Activated CD8-positive, alpha-beta memory T cell treated with anti-CD3 and anti-CD28 coated beads, Interleukin-2, amount 10 ng/mL, durations not matched to agents 7 days and 5 days (primary cell): Measurements from ENCODE around the gene CDH11. TPM values are rescaled to one million over a fixed set of nuclear protein-coding genes. Genes with fewer than 3 reads are reported as not detected.

Experiments
- ATAC-seq: fragments of 150-1000 bp; cut with Tn5 transposase; one replicate; pipeline ENCODE4 v1.10.0; 2021; ENCODE audit warnings: moderate library complexity
- CTCF ChIA-PET: fragments of 350-600 bp; sonication (Branson Sonifier 250); formaldehyde crosslinking; loops from one replicate; lab custom pipeline; 2021; ENCODE audit warnings: antibody characterized with exemption; lab: Charles Lee
- DNase-seq: peaks from one replicate; pipeline ENCODE4 v3.0.0-alpha.2; 2020
- H3K27ac Mint-ChIP-seq: one replicate; pipeline ENCODE4 v1.8.0; 2021; ENCODE audit warnings: mild to moderate bottlenecking, mixed read lengths
- H3K27me3 Mint-ChIP-seq: one replicate; pipeline ENCODE4 v1.8.0; 2021; ENCODE audit warnings: mixed read lengths
- H3K36me3 Mint-ChIP-seq: one replicate; pipeline ENCODE4 v1.8.0; 2021; ENCODE audit warnings: mild to moderate bottlenecking, mixed read lengths
- H3K4me1 Mint-ChIP-seq: one replicate; pipeline ENCODE4 v1.8.0; 2021; ENCODE audit warnings: mixed read lengths
- H3K4me3 Mint-ChIP-seq: one replicate; pipeline ENCODE4 v1.8.0; 2021; ENCODE audit warnings: mild to moderate bottlenecking, moderate library complexity, mixed read lengths
- H3K9me3 Mint-ChIP-seq: one replicate; pipeline ENCODE4 v1.8.0; 2022; ENCODE audit warnings: low read depth, mixed read lengths
- total RNA-seq, 2 experiments: library from RNA; stranded (reverse); gene quantifications; one replicate each; pipeline ENCODE4 v1.2.3, GENCODE V29; 2021

Gene CDH11
- total RNA-seq, 2 experiments from 2014 or later: not detected

DNA sequence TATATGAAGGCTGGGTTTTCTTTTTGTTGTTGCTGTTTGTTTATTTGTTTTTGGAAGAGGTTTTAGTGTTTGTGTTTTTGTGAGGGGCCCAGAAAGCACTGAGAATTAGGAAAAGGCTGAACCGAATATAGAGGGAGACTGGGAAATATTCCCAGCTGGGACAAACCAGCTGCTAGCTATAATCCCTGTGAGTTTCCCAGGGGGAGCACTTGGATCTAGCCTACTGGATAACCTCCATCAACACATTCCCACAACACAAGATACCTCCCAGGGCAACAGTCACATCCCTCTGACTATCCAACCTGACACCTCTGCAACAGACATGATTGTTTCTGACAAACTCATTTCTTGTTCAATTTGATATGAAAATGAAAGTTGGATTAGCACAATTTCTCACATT is 16.7 kb downstream of the CDH11 start:
- no peaks in the 10 kb centered on the region for H3K36me3 Mint-ChIP-seq
- DNase-seq: no peak
- H3K4me1 Mint-ChIP-seq: no peaks in the 10 kb centered on the region
- ATAC-seq: no peak
- no peaks in the 10 kb centered on the region for H3K27me3 Mint-ChIP-seq
- no peak overlapping the region for H3K27ac Mint-ChIP-seq
- H3K9me3 Mint-ChIP-seq: peaks cover 5% of the 10 kb centered on the region
- H3K4me3 Mint-ChIP-seq: no peak overlapping the region
- CTCF ChIA-PET: no interaction called here

GRCh38 chr16:65104471-65104870 is 17.4 kb downstream of the CDH11 start:
- DNase-seq (no peak), ATAC-seq (no peak)
- peaks cover 7% of the 10 kb centered on the region for H3K9me3 Mint-ChIP-seq
- no peak overlapping the region for H3K27ac Mint-ChIP-seq
- CTCF ChIA-PET: no interaction called here
- H3K36me3 Mint-ChIP-seq: no peaks in the 10 kb centered on the region
- no peak overlapping the region for H3K4me3 Mint-ChIP-seq
- H3K4me1 Mint-ChIP-seq: no peaks in the 10 kb centered on the region
- H3K27me3 Mint-ChIP-seq: no peaks in the 10 kb centered on the region

- CTCF ChIA-PET: no interaction called here
- no peaks in the 10 kb centered on the region for H3K4me1 Mint-ChIP-seq
- peaks cover 7% of the 10 kb centered on the region for H3K9me3 Mint-ChIP-seq
- DNase-seq (no peak), ATAC-seq (no peak)
- no peaks in the 10 kb centered on the region for H3K36me3 Mint-ChIP-seq
- H3K27me3 Mint-ChIP-seq: no peaks in the 10 kb centered on the region
- no peak overlapping the region for H3K27ac Mint-ChIP-seq
- H3K4me3 Mint-ChIP-seq: no peak overlapping the region
Observed at GRCh38 chr16:65102326-65102725, 19.5 kb downstream of the CDH11 start.

- Mint-ChIP-seq H3K4me3 (no peak overlapping the region), H3K4me1 (no peaks in the 10 kb centered on the region), H3K9me3 (peaks cover 7% of the 10 kb centered on the region), H3K36me3 (no peaks in the 10 kb centered on the region), H3K27me3 (no peaks in the 10 kb centered on the region), H3K27ac (no peak overlapping the region)
- no peak for DNase-seq
- no peak for ATAC-seq
- CTCF ChIA-PET: no interaction called here
Observed at GRCh38 chr16:65101009-65101408, 20.9 kb downstream of the CDH11 start.

- peaks cover 7% of the 10 kb centered on the region for H3K9me3 Mint-ChIP-seq
Observed at GRCh38 chr16:65099607-65100006, 22.3 kb downstream of the CDH11 start.

GRCh38 chr16:65098916-65099315 is 22.9 kb downstream of the CDH11 start:
- H3K4me1 Mint-ChIP-seq: no peaks in the 10 kb centered on the region
- H3K4me3 Mint-ChIP-seq: no peak overlapping the region
- H3K27me3 Mint-ChIP-seq: no peaks in the 10 kb centered on the region
- CTCF ChIA-PET: no interaction called here
- H3K27ac Mint-ChIP-seq: no peak overlapping the region
- H3K36me3 Mint-ChIP-seq: no peaks in the 10 kb centered on the region
- DNase-seq (no peak), ATAC-seq (no peak)
- peaks cover 7% of the 10 kb centered on the region for H3K9me3 Mint-ChIP-seq

More at GRCh38 chr16:65099607-65100006, 22.3 kb downstream of the CDH11 start:
- DNase-seq (no peak), ATAC-seq (no peak)
- Mint-ChIP-seq H3K27me3 (no peaks in the 10 kb centered on the region), H3K27ac (no peak overlapping the region), H3K4me1 (no peaks in the 10 kb centered on the region), H3K4me3 (no peak overlapping the region), H3K36me3 (no peaks in the 10 kb centered on the region)
- CTCF ChIA-PET: no interaction called here

- H3K36me3 Mint-ChIP-seq: no peaks in the 10 kb centered on the region
- H3K27ac Mint-ChIP-seq: no peak overlapping the region
- H3K9me3 Mint-ChIP-seq: peaks cover 7% of the 10 kb centered on the region
Observed at GRCh38 chr16:65097296-65097695, 24.6 kb downstream of the CDH11 start.

GRCh38 chr16:65095906-65096305 is 26.0 kb downstream of the CDH11 start:
- no peak overlapping the region for H3K27ac Mint-ChIP-seq
- H3K36me3 Mint-ChIP-seq: no peaks in the 10 kb centered on the region
- DNase-seq (no peak), ATAC-seq (no peak)
- H3K9me3 Mint-ChIP-seq: peaks cover 6% of the 10 kb centered on the region
- CTCF ChIA-PET: no interaction called here
- no peaks in the 10 kb centered on the region for H3K27me3 Mint-ChIP-seq
- H3K4me3 Mint-ChIP-seq: no peak overlapping the region
- no peaks in the 10 kb centered on the region for H3K4me1 Mint-ChIP-seq

More at GRCh38 chr16:65097296-65097695, 24.6 kb downstream of the CDH11 start:
- no peak overlapping the region for H3K4me3 Mint-ChIP-seq
- DNase-seq (no peak), ATAC-seq (no peak)
- H3K27me3 Mint-ChIP-seq: no peaks in the 10 kb centered on the region
- CTCF ChIA-PET: no interaction called here
- H3K4me1 Mint-ChIP-seq: no peaks in the 10 kb centered on the region

DNA sequence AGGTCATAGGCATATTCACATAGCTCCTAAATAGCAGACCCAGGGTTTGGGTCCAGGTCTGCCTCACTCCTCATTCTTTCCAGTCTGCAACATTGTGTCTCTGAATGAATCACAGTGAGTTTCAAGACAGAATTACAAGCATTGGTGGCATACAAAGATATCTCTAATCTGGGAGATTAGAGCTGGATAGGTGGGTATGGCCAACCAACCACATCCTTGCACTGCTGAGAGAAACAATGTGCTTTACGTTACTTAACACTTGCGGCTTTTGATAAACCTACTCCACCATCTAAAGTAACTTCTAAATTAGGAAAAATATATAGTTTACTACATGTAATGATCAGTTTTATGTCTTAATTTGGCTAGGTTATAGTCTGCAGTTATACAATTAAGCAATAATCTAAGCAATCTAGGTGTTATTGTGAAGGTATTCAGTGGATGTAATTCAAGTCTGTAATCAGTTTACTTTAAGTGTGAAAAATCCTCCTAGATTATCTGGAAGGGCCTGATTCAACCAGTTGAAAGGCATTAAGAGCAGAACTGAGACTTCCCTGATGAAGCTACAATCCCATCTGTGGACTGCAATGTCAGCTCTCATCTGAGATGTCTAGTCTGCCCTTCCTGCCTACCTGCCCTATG is 26.7 kb downstream of the CDH11 start:
- Mint-ChIP-seq H3K36me3 (no peaks in the 10 kb centered on the region), H3K4me3 (no peak overlapping the region), H3K27ac (no peak overlapping the region), H3K4me1 (no peaks in the 10 kb centered on the region), H3K27me3 (no peaks in the 10 kb centered on the region), H3K9me3 (peaks cover 6% of the 10 kb centered on the region)
- CTCF ChIA-PET: no interaction called here
- DNase-seq (no peak), ATAC-seq (no peak)

- CTCF ChIA-PET: no interaction called here
Observed at GRCh38 chr16:65094009-65094408, 27.9 kb downstream of the CDH11 start.

DNA sequence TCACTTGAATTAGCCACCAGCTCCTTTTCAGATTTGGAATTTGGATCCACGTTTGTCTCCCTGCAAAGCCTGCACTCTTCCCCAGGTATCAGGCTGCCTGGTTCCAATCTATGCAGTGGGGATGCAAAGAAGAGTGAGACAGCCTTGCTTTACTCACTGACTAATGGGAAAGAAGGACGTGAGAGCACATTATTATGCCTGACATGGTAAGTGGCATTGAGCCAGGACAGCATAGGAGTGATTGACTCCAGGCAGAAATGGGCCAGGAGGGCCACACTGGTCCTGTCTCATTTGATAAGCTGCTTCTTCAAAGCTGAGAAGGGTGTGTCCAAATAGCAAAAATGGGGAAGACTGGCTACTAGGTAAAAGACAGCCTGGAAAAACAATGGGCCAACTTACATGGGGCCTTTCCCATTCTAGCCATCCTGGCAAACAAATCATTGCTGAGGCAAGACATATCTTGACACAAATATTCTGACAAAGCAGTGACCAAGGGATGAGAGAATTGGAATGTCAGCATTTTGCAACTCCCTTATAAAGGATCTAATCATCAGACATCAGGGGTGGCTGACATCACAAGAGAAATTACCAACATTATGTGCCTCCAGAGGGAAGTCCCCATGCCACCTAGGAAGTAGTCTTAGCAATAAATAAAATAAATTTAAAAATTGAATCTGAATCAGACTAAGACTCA is 38.6 kb downstream of the CDH11 start:
- no peak overlapping the region for H3K27ac Mint-ChIP-seq
- H3K4me3 Mint-ChIP-seq: no peak overlapping the region
- CTCF ChIA-PET: no interaction called here
- ATAC-seq (no peak), DNase-seq (no peak)
- H3K27me3 Mint-ChIP-seq: no peaks in the 10 kb centered on the region
- no peaks in the 10 kb centered on the region for H3K4me1 Mint-ChIP-seq
- no peaks in the 10 kb centered on the region for H3K36me3 Mint-ChIP-seq
- no peaks in the 10 kb centered on the region for H3K9me3 Mint-ChIP-seq

More at GRCh38 chr16:65094009-65094408, 27.9 kb downstream of the CDH11 start:
- no peak overlapping the region for H3K4me3 Mint-ChIP-seq
- H3K36me3 Mint-ChIP-seq: no peaks in the 10 kb centered on the region
- H3K4me1 Mint-ChIP-seq: no peaks in the 10 kb centered on the region
- no peak for ATAC-seq
- H3K27me3 Mint-ChIP-seq: no peaks in the 10 kb centered on the region
- peaks cover 2% of the 10 kb centered on the region for H3K9me3 Mint-ChIP-seq
- H3K27ac Mint-ChIP-seq: no peak overlapping the region
- no peak for DNase-seq

DNA sequence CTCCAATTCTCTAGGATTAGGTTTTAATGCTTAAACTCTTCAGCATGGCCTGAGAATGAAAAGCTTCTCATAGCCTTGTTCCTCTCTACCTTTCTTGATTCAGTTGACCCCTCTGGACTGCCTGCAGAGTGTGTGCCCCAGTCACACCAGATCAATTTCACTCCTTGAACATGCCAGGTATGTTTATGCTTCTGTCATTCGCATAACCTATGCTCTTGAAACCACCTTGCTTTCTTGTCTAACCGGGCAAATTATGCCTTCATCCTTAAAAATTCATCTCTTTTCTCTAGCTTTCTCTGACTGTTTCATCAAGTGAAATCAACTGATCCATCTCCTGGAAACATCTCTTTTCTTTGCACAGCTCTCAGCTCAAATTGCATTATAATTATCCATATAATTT is 42.3 kb downstream of the CDH11 start:
- no peak for ATAC-seq
- no peaks in the 10 kb centered on the region for H3K4me1 Mint-ChIP-seq
- CTCF ChIA-PET: no interaction called here
- H3K27me3 Mint-ChIP-seq: no peaks in the 10 kb centered on the region
- H3K4me3 Mint-ChIP-seq: no peak overlapping the region
- no peaks in the 10 kb centered on the region for H3K36me3 Mint-ChIP-seq
- no peak overlapping the region for H3K27ac Mint-ChIP-seq
- DNase-seq: no peak
- peaks cover 2% of the 10 kb centered on the region for H3K9me3 Mint-ChIP-seq

DNA sequence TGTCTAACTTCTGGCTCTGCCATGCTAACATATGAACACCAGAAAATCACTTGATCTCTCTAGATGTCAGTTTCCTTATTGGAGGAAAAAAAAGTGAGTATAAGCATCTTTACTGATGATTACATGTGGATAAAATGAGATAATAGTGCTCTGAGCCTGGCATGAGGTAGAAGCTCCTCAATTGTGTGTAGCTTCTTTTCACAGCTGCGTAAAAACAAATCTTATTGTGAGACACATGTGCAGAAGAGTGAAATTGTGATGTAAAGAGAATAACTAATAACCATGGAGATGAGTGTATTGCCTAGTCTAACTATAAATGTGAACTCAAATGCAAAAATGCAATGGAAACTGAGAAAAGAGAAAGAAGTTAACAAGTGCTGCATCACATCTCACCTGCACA is 44.7 kb downstream of the CDH11 start:
- DNase-seq: no peak
- CTCF ChIA-PET: no interaction called here
- peaks cover 4% of the 10 kb centered on the region for H3K9me3 Mint-ChIP-seq
- no peaks in the 10 kb centered on the region for H3K27me3 Mint-ChIP-seq
- no peak overlapping the region for H3K4me3 Mint-ChIP-seq
- no peak for ATAC-seq
- H3K4me1 Mint-ChIP-seq: no peaks in the 10 kb centered on the region
- no peaks in the 10 kb centered on the region for H3K36me3 Mint-ChIP-seq
- no peak overlapping the region for H3K27ac Mint-ChIP-seq

DNA sequence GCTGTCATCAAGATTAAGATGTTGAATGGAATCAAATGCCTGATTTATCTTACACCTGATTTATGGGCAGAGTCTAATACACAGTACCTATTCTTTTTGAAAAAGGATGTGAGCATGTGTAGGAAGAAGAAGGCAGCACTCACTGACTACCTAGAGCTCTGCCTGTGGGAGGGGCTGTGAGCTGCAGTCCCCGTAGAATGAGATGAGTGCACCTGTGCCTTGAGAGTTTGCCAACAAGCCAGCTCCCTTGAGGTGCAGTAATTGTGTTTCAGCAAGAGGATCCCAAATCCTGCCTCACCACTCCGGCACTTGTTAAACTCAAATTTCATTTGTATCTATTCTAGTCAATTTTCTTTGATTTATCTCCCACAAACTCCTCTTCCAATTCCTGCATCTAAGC is 46.0 kb downstream of the CDH11 start:
- Mint-ChIP-seq H3K27me3 (no peaks in the 10 kb centered on the region), H3K4me3 (no peak overlapping the region), H3K4me1 (no peaks in the 10 kb centered on the region), H3K27ac (no peak overlapping the region), H3K36me3 (no peaks in the 10 kb centered on the region), H3K9me3 (peaks cover 10% of the 10 kb centered on the region)
- CTCF ChIA-PET: no interaction called here
- DNase-seq (no peak), ATAC-seq (no peak)
